Measurements from ENCODE around the gene CAPN9. TPM values are rescaled to one million over a fixed set of nuclear protein-coding genes. Genes with fewer than 3 reads are reported as not detected.

CAPN9 gene
- total and polyA plus RNA-seq, 2 donors (not counting 3 experiments of a cell fraction or from before 2014, with no cell fraction given) = not detected

DNA sequence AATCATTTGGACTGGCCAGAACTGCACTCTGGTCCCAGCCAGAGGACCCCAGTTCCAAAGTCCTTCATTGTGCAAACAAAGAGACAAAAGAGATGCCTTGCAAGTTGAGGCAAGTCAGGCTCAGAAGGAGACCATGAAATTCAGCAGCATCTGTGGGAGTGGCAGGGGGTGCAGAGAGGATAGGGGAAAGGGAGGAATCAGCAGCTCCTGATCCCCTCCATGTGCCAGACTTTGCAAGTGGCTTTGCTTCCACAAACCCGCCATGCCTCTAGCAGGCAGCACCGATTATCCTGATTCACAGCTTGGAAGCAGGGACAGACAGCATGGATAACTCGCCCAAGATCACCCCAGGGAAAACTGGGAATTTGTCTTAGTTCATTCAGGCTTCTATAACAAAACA lies 2.1 kb upstream of the CAPN9 start:
- DNase-seq (ENCODE audit: low read depth, low spot score) (no peak), FAIRE-seq (no peak)
- Histone ChIP-seq H3K4me2 (ENCODE audit: insufficient read depth, low read length) (no peak overlapping the region), H3K9ac (replicated peaks; ENCODE audit: extremely low read depth, insufficient read depth, low read length) (no peak overlapping the region), H3K36me3 (ENCODE audit: control insufficient read depth in 2 of 2, extremely low read depth in 1 of 2, insufficient read depth in 2 of 2, low read length in 2 of 2) (no peaks in the 10 kb centered on the region), H4K20me1 (replicated peaks; ENCODE audit: control insufficient read depth, extremely low read depth, insufficient read depth, low read length) (no peaks in the 10 kb centered on the region), H2AFZ (ENCODE audit: low read depth, low read length) (no peak overlapping the region), H3K27ac (ENCODE audit: insufficient read depth, low read depth, low read length) (no peak overlapping the region), H3K79me2 (ENCODE audit: control insufficient read depth, insufficient read depth, low read length) (no peaks in the 10 kb centered on the region), H3K4me3 (replicated peaks in 1 of 3; ENCODE audit: insufficient read depth in 1 of 3, low read depth in 1 of 3, low read length in 3 of 3) (no peak overlapping the region), H3K4me1 (ENCODE audit: control insufficient read depth, extremely low read depth, insufficient read depth, low read length) (no peaks in the 10 kb centered on the region), H3K27me3 (ENCODE audit: control insufficient read depth in 2 of 2, insufficient read depth in 2 of 2, low read length in 2 of 2) (no peaks in the 10 kb centered on the region), H3K9me3 (replicated peaks; ENCODE audit: control insufficient read depth, insufficient read depth, low read length) (no peaks in the 10 kb centered on the region), H3K9me1 (replicated peaks; ENCODE audit: control insufficient read depth, extremely low read depth, insufficient read depth, low read length) (no peaks in the 10 kb centered on the region)
- POLR2A ChIA-PET = no interaction called here
- dilution Hi-C loops (cut with MboI; ENCODE audit: extremely low pct_ligation_motif_present, low sequenced_read_pairs) (no loop called here), intact Hi-C loops (cut with micrococcal nuclease) (no loop called here)
- TF ChIP-seq POLR2AphosphoS5 (IDR thresholded peaks at IDR 0.05; ENCODE audit: insufficient read depth, low read depth, low read length) = no peak
- TF ChIP-seq EZH2 (IDR thresholded peaks at IDR 0.05; ENCODE audit: borderline replicate concordance, low read depth, low read length, severe bottlenecking) = no peak
- no peak for TF ChIP-seq GATA2 (IDR thresholded peaks at IDR 0.05; ENCODE audit: insufficient read depth, insufficient read length, low read depth, low read length)
- no peak for TF ChIP-seq POLR2A (IDR thresholded peaks at IDR 0.05; ENCODE audit: low read depth, low read length)
- no peak for TF ChIP-seq JUN (IDR thresholded peaks at IDR 0.05; ENCODE audit: borderline replicate concordance, insufficient read depth, insufficient read length, low read depth)
- TF ChIP-seq, protein P1, sequence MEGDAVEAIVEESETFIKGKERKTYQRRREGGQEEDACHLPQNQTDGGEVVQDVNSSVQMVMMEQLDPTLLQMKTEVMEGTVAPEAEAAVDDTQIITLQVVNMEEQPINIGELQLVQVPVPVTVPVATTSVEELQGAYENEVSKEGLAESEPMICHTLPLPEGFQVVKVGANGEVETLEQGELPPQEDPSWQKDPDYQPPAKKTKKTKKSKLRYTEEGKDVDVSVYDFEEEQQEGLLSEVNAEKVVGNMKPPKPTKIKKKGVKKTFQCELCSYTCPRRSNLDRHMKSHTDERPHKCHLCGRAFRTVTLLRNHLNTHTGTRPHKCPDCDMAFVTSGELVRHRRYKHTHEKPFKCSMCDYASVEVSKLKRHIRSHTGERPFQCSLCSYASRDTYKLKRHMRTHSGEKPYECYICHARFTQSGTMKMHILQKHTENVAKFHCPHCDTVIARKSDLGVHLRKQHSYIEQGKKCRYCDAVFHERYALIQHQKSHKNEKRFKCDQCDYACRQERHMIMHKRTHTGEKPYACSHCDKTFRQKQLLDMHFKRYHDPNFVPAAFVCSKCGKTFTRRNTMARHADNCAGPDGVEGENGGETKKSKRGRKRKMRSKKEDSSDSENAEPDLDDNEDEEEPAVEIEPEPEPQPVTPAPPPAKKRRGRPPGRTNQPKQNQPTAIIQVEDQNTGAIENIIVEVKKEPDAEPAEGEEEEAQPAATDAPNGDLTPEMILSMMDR (IDR thresholded peaks at IDR 0.05; ENCODE audit: extremely low read depth in 1 of 2, insufficient read depth in 1 of 2, low read depth in 1 of 2, low read length in 2 of 2) = no peak
- no peak for TF ChIP-seq MYC (IDR thresholded peaks at IDR 0.05; ENCODE audit: low read depth, low read length)
- TF ChIP-seq FOS (IDR thresholded peaks at IDR 0.05; ENCODE audit: borderline replicate concordance, insufficient read depth, low read length) = no peak
- TF ChIP-seq, protein P2, sequence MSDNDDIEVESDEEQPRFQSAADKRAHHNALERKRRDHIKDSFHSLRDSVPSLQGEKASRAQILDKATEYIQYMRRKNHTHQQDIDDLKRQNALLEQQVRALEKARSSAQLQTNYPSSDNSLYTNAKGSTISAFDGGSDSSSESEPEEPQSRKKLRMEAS (IDR thresholded peaks at IDR 0.05; ENCODE audit: insufficient read depth, insufficient read length) = no peak
- no TSS peak for BruUV-seq (replicated peaks)
- CTCF ChIA-PET = no interaction called here
